ENCODE measurements around the gene MAPT.

DNA sequence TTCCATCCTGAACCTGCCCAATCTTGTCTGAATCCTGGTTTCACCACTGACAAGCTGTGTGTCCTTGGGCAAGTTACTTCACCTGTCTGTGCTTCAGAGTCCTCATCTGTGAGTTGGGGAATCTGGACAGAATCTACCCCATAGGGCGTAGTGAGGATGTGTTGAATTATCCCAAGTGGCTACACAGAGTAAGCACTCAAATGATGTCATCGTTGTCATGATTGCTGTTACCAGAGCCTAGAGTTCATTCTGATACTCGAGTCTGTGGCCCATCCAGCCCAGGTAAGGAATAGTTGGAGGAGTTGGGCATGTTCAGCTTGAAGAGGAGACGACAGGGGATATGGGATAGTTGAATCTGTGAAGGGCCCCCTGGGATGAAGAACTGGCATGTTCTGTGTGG, 45.9 kb downstream of the MAPT start:
- TF ChIP-seq EZH2 (IDR thresholded peaks at IDR 0.05; ENCODE audit: borderline replicate concordance) (no peak), CTCF (IDR thresholded peaks at IDR 0.05; ENCODE audit: poor library complexity) (no peak), EZH2phosphoT487 (IDR thresholded peaks at IDR 0.05; ENCODE audit: low read depth, severe bottlenecking, unreplicated experiment) (no peak)
